CD14-positive monocyte (primary cell): ENCODE results near the gene GRIN2A. TPM values are rescaled to one million over a fixed set of nuclear protein-coding genes. Genes with fewer than 3 reads are reported as not detected.

Source experiments
- DNase-seq, 3 donors: peaks; one replicate each; pipeline ENCODE4 v3.0.0-alpha.2; 2011 to 2022
- H2AFZ ChIP-seq: 2 replicates; pipeline ENCODE4 v1.6.0; 2012; ENCODE audit warnings: mild to moderate bottlenecking, low read depth, low read length, inconsistent platforms; ENCODE audit not compliant: insufficient read depth, poor library complexity, severe bottlenecking
- H3K27ac ChIP-seq, 2 donors: 1 replicate in 1 of 2; 2 replicates in 1 of 2; pipeline ENCODE4 v1.5.1; 2012 to 2013; ENCODE audit warnings: low read length in 2 of 2, control low read depth in 1 of 2, inconsistent platforms in 1 of 2, low read depth in 1 of 2, mild to moderate bottlenecking in 1 of 2
- H3K27me3 ChIP-seq, 2 donors: one replicate each; pipeline versions ENCODE4 v1.6.0 to v1.6.1; 2011 to 2013; ENCODE audit warnings: low read length in 2 of 2; ENCODE audit not compliant: control insufficient read depth in 2 of 2, insufficient read depth in 2 of 2
- H3K36me3 ChIP-seq, 2 donors: replicated peaks in 1 of 2; 1 replicate in 1 of 2; 2 replicates in 1 of 2; pipeline versions ENCODE4 v1.5.1 to v1.6.1; 2012 to 2013; ENCODE audit warnings: low read length in 2 of 2, control low read depth in 1 of 2, inconsistent platforms in 1 of 2, mild to moderate bottlenecking in 1 of 2; ENCODE audit not compliant: insufficient read depth in 2 of 2, control insufficient read depth in 1 of 2
- H3K4me1 ChIP-seq, 2 donors: 1 replicate in 1 of 2; 2 replicates in 1 of 2; pipeline versions ENCODE4 v1.5.1 to v1.6.1; 2012 to 2013; ENCODE audit warnings: low read length in 2 of 2, control low read depth in 1 of 2, inconsistent platforms in 1 of 2, mild to moderate bottlenecking in 1 of 2, moderate library complexity in 1 of 2; ENCODE audit not compliant: insufficient read depth in 2 of 2, control insufficient read depth in 1 of 2
- H3K4me2 ChIP-seq: replicated peaks from 2 replicates; pipeline ENCODE3; 2012; ENCODE audit warnings: low read length, moderate library complexity, mild to moderate bottlenecking; ENCODE audit not compliant: poor library complexity, severe bottlenecking; ENCODE audit errors: extremely low read depth
- H3K4me3 ChIP-seq, 3 experiments: fragments of 200-600 bp in 1 of 3; sonication (generic) in 1 of 3; replicated peaks in 1 of 3; 1 replicate in 2 of 3; 2 replicates in 1 of 3; pipeline ENCODE4 v1.5.1; 2011 to 2013; ENCODE audit warnings: low read length in 3 of 3, mild to moderate bottlenecking in 3 of 3, control low read depth in 2 of 3, low read depth in 2 of 3, inconsistent platforms in 1 of 3, moderate library complexity in 1 of 3
- H3K79me2 ChIP-seq: 2 replicates; pipeline ENCODE4 v1.6.0; 2012; ENCODE audit warnings: mild to moderate bottlenecking, control low read depth, inconsistent platforms, low read length, moderate library complexity; ENCODE audit not compliant: insufficient read depth
- H3K9ac ChIP-seq: 2 replicates; pipeline ENCODE4 v1.6.0; 2017; ENCODE audit warnings: low read length, mild to moderate bottlenecking; ENCODE audit not compliant: insufficient read depth, poor library complexity, severe bottlenecking
- H3K9me3 ChIP-seq, 2 donors: replicated peaks in 1 of 2; 1 replicate in 1 of 2; 2 replicates in 1 of 2; pipeline versions ENCODE4 v1.5.1 to v1.6.1; 2012 to 2013; ENCODE audit warnings: low read length in 2 of 2, control low read depth in 1 of 2; ENCODE audit not compliant: control insufficient read depth in 1 of 2, insufficient read depth in 1 of 2
- H4K20me1 ChIP-seq: 2 replicates; pipeline ENCODE4 v1.6.0; 2012; ENCODE audit warnings: mild to moderate bottlenecking, low read length, control low read depth, moderate library complexity; ENCODE audit not compliant: insufficient read depth
- H3K27ac Mint-ChIP-seq, 7 donors: one replicate each; pipeline ENCODE4 v1.8.0; 2020; ENCODE audit warnings: mild to moderate bottlenecking in 7 of 7, mixed read lengths in 7 of 7, moderate library complexity in 6 of 7, inconsistent platforms in 2 of 7
- H3K27me3 Mint-ChIP-seq, 3 donors: one replicate each; pipeline ENCODE4 v1.8.0; 2021 to 2022; ENCODE audit warnings: low read depth in 3 of 3, mild to moderate bottlenecking in 3 of 3, mixed read lengths in 3 of 3, moderate library complexity in 3 of 3, inconsistent platforms in 1 of 3
- H3K36me3 Mint-ChIP-seq, 2 donors: one replicate each; pipeline ENCODE4 v1.8.0; 2020; ENCODE audit warnings: mixed read lengths in 2 of 2, inconsistent platforms in 1 of 2, mild to moderate bottlenecking in 1 of 2
- H3K4me1 Mint-ChIP-seq: one replicate; pipeline ENCODE4 v1.8.0; 2020; ENCODE audit warnings: mild to moderate bottlenecking, mixed read lengths
- H3K4me3 Mint-ChIP-seq, 2 donors: one replicate each; pipeline ENCODE4 v1.8.0; 2020; ENCODE audit warnings: mild to moderate bottlenecking in 2 of 2, mixed read lengths in 2 of 2, moderate library complexity in 1 of 2
- H3K9me3 Mint-ChIP-seq, 7 donors: one replicate each; pipeline ENCODE4 v1.8.0; 2020 to 2022; ENCODE audit warnings: mixed read lengths in 7 of 7, mild to moderate bottlenecking in 6 of 7, moderate library complexity in 6 of 7, inconsistent platforms in 2 of 7
- CTCF ChIP-seq: fragments of 200-600 bp; IDR thresholded peaks from one replicate; pipeline ENCODE4 v1.8.0; 2022; ENCODE audit warnings: antibody characterized with exemption, mild to moderate bottlenecking
- WGBS: methylation state at CpG from one replicate; pipeline ENCODE4 v1.1.5; 2013; ENCODE audit warnings: missing lambda C conversion rate; ENCODE audit not compliant: insufficient coverage; 5-methylcytosine and 5-hydroxymethylcytosine counted together
- intact Hi-C, 2 donors: fragments of 100-400 bp; cut with micrococcal nuclease; formaldehyde crosslinking; loops; one replicate each; pipeline versions ENCODE4 v1.15.0 to v1.15.1; 2023
- polyA plus RNA-seq, 3 donors: library from polyadenylated mRNA; depleted of rRNA in 1 of 3; unstranded in 2 of 3; stranded (reverse) in 1 of 3; fragments of 300-500 nt in 2 of 3; fragments of >200 nt in 1 of 3; fragmentation: Illumina TruSeq in 2 of 3; gene quantifications; 1 replicate in 2 of 3; 2 replicates in 1 of 3; pipeline ENCODE4 v1.2.3, GENCODE V29; 2012 to 2021

The GRIN2A gene
- polyA plus RNA-seq, 3 donors = not detected

- H4K20me1 ChIP-seq = no peaks in the 10 kb centered on the region
- Mint-ChIP-seq H3K36me3 (no peaks in the 10 kb centered on the region), H3K4me3 (no peak overlapping the region), H3K9me3 (peaks cover 0 to 3% (median 0%) of the 10 kb centered on the region in 7 donors), H3K27ac (no peak overlapping the region), H3K4me1 (no peaks in the 10 kb centered on the region), H3K27me3 (no peaks in the 10 kb centered on the region)
- no peaks in the 10 kb centered on the region for H3K36me3 ChIP-seq
- H3K4me1 ChIP-seq = no peaks in the 10 kb centered on the region
- H3K9ac ChIP-seq = no peak overlapping the region
- no peaks in the 10 kb centered on the region for H3K27me3 ChIP-seq
- intact Hi-C loops = no loop called here
- H2AFZ ChIP-seq = no peak overlapping the region
- no peak for TF ChIP-seq CTCF
- H3K9me3 ChIP-seq = no peaks in the 10 kb centered on the region
- no peak overlapping the region for H3K27ac ChIP-seq
- H3K4me3 ChIP-seq = no peak overlapping the region
- no peak for DNase-seq
- no peaks in the 10 kb centered on the region for H3K79me2 ChIP-seq
- H3K4me2 ChIP-seq = no peak overlapping the region
- 91% methylated on average over 20 of the region's 20 CpGs for WGBS
Measured at GRCh38 chr16:9849697-9850245, 332.5 kb downstream of the GRIN2A start.

DNA sequence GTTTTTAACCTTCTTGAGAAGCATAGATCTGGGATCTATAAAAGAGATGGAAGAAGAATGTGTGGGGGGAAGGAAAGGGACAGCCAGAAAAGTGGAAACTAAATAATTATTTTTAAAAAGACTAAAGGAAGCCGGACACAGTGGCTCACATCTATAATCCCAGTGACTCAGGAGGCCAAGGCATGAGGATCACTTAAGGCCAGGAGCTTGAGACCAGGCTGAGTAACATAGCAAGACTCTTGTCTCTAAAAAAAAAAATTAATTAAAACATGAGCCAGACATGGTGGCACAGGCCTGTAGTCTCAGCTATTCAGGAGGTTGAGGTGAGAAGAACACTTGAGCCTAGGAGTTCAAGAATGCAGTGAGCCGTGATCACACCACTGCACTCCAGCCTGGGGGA is 335.1 kb downstream of the GRIN2A start:
- Histone ChIP-seq H3K4me3 (no peak overlapping the region), H3K27me3 (no peaks in the 10 kb centered on the region), H4K20me1 (no peaks in the 10 kb centered on the region), H2AFZ (no peak overlapping the region), H3K4me2 (no peak overlapping the region), H3K9me3 (no peaks in the 10 kb centered on the region), H3K36me3 (no peaks in the 10 kb centered on the region), H3K79me2 (no peaks in the 10 kb centered on the region), H3K9ac (no peak overlapping the region), H3K27ac (no peak overlapping the region), H3K4me1 (no peaks in the 10 kb centered on the region)
- Mint-ChIP-seq H3K27ac (no peak overlapping the region), H3K4me1 (no peaks in the 10 kb centered on the region), H3K27me3 (no peaks in the 10 kb centered on the region), H3K36me3 (no peaks in the 10 kb centered on the region), H3K4me3 (no peak overlapping the region), H3K9me3 (peaks cover 0 to 2% (median 0%) of the 10 kb centered on the region in 7 donors)
- intact Hi-C loops = no loop called here
- TF ChIP-seq CTCF = no peak
- WGBS = no CpG with 5 or more reads among the region's 2 CpGs
- DNase-seq = no peak
